C4-2B (cell line): ENCODE results near the gene DTX2.
"Not testable (repeated sequence)": the region's sequence is repeated elsewhere in the genome, so short reads cannot be mapped to it uniquely, and the experiment has no call there.

ENCODE experiments used
- CTCF ChIP-seq: fragments of 450-650 bp; conservative IDR thresholded peaks from 2 replicates; pipeline ENCODE4 v1.5.1; 2017; ENCODE audit warnings: mild to moderate bottlenecking
- ZFX ChIP-seq: fragments of 450-650 bp; IDR thresholded peaks from 2 replicates; pipeline ENCODE4 v1.6.1; 2017

- TF ChIP-seq CTCF, ZFX: not testable (repeated sequence)
Observed at GRCh38 chr7:76439120-76439888, 22.2 kb upstream of the DTX2 start.
